ENCODE measurements around the gene DDR1.
"Not testable (repeated sequence)": the region's sequence is repeated elsewhere in the genome, so short reads cannot be mapped to it uniquely, and the experiment has no call there.

DNA sequence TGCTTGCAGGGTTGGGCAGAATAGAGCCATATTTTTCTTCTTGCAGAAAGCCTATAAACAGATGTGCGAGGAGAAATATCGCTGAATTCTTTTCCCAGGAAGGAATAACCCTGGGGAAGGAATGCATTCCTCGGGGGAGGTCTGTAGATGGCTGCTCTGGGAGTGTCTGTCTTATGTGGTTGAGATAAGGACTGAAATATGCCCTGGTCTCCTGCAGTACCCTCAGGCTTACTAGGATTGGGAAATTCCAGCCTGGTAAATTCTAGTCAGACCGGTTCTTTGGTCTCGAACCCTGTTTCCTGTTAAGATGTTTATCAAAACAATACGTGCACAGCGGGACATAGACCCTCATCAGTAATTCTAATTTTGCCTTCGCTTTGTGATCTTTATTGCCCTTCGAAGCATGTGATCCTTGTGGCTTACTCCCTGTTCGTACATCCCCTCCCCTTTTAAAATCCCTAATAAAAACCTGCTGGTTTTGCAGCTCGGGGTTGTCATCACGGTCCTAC is 15.0 kb upstream of the DDR1 start:
- TF ChIP-seq POLR2AphosphoS5, POLR2A, TAF1 (IDR thresholded peaks at IDR 0.05; ENCODE audit: low read depth, low read length): not testable (repeated sequence)

Data from GM12891 (cell line).